SU-DHL-6 (cell line): ENCODE measurements around the gene USP47.

Source experiments
- H2AFZ ChIP-seq: fragments of 200-600 bp; sonication (generic); 2 replicates; pipeline ENCODE4 v1.6.1; 2014; ENCODE audit warnings: low read depth, mild to moderate bottlenecking, moderate library complexity, mixed read lengths, antibody characterized with exemption, low read length; ENCODE audit not compliant: severe bottlenecking
- H3F3A ChIP-seq: fragments of 200-600 bp; shearing (Covaris generic); 2 replicates; pipeline ENCODE4 v1.6.0; 2016; ENCODE audit warnings: antibody characterized with exemption, mild to moderate bottlenecking; ENCODE audit not compliant: insufficient read depth
- H3K27ac ChIP-seq: fragments of 200-600 bp; sonication (generic); 2 replicates; pipeline ENCODE4 v1.5.1; 2016; ENCODE audit warnings: low read depth, mild to moderate bottlenecking, low read length, moderate library complexity, mixed read lengths
- H3K27me3 ChIP-seq: fragments of 200-600 bp; sonication (generic), shearing (Covaris generic); 2 replicates; pipeline ENCODE4 v1.6.0; 2014; ENCODE audit warnings: mild to moderate bottlenecking, low read length
- H3K36me3 ChIP-seq: fragments of 200-600 bp; sonication (generic); 2 replicates; pipeline ENCODE4 v1.6.1; 2014; ENCODE audit warnings: mild to moderate bottlenecking, low read length, mixed read lengths
- H3K4me2 ChIP-seq: fragments of 300-600, 200-600 bp; shearing (Covaris generic), sonication (generic); 2 replicates; pipeline ENCODE4 v1.6.0; 2014; ENCODE audit warnings: low read length, low read depth, mild to moderate bottlenecking; ENCODE audit not compliant: poor library complexity, severe bottlenecking
- H3K4me3 ChIP-seq: fragments of 200-600 bp; sonication (generic); 2 replicates; pipeline ENCODE4 v1.5.1; 2014; ENCODE audit warnings: antibody characterized with exemption, low read length, mild to moderate bottlenecking, mixed read lengths; ENCODE audit not compliant: insufficient read depth, poor library complexity, severe bottlenecking
- H3K79me2 ChIP-seq: fragments of 200-600 bp; sonication (generic); 2 replicates; pipeline ENCODE4 v1.6.1; 2014; ENCODE audit warnings: mild to moderate bottlenecking, low read length, moderate library complexity; ENCODE audit not compliant: insufficient read depth
- H3K9ac ChIP-seq: fragments of 200-600 bp; sonication (generic); 2 replicates; pipeline ENCODE4 v1.7.0; 2014; ENCODE audit warnings: mild to moderate bottlenecking, low read length
- H3K9me2 ChIP-seq: fragments of 200-600 bp; sonication (generic); replicated peaks from 2 replicates; pipeline ENCODE4 v1.6.1; 2014; ENCODE audit warnings: low read length; ENCODE audit not compliant: insufficient read depth
- H3K9me3 ChIP-seq: fragments of 200-600 bp; sonication (generic); 2 replicates; pipeline ENCODE4 v1.6.1; 2014; ENCODE audit warnings: low read length, mixed read lengths; ENCODE audit not compliant: insufficient read depth
- H4K20me1 ChIP-seq: fragments of 200-600 bp; sonication (generic); 2 replicates; pipeline ENCODE4 v1.6.1; 2014; ENCODE audit warnings: low read depth, mild to moderate bottlenecking, antibody characterized with exemption, low read length, moderate library complexity, mixed read lengths
- CTCF ChIP-seq: fragments of 200-600 bp; sonication (generic); IDR thresholded peaks from one replicate; pipeline ENCODE4 v1.5.1; 2017; ENCODE audit warnings: antibody characterized with exemption, mild to moderate bottlenecking, low read length, moderate library complexity; ENCODE audit not compliant: insufficient read depth, poor library complexity, severe bottlenecking
- EZH2phosphoT487 ChIP-seq: fragments of 200-600 bp; sonication (generic), shearing (Covaris generic); conservative IDR thresholded peaks from 2 replicates; pipeline ENCODE4 v1.6.1; 2018; ENCODE audit warnings: mild to moderate bottlenecking, antibody characterized with exemption, low read length, moderate library complexity, mixed read lengths

Gene USP47

GRCh38 chr11:11998091-11998781, 156.5 kb downstream of the USP47 start:
- H3K79me2 ChIP-seq, result no peaks in the 10 kb centered on the region
- no peaks in the 10 kb centered on the region for H3F3A ChIP-seq
- no peak overlapping the region for H3K4me3 ChIP-seq
- no peaks in the 10 kb centered on the region for H4K20me1 ChIP-seq
- H3K4me2 ChIP-seq, result no peak overlapping the region
- no peaks in the 10 kb centered on the region for H3K36me3 ChIP-seq
- no peaks in the 10 kb centered on the region for H3K9me2 ChIP-seq
- no peak overlapping the region for H3K9ac ChIP-seq
- no peak overlapping the region for H2AFZ ChIP-seq
- no peaks in the 10 kb centered on the region for H3K9me3 ChIP-seq
- TF ChIP-seq CTCF (no peak), EZH2phosphoT487 (no peak)
- no peak overlapping the region for H3K27ac ChIP-seq
- H3K27me3 ChIP-seq, result no peaks in the 10 kb centered on the region

- Histone ChIP-seq H3K36me3 (no peaks in the 10 kb centered on the region), H3K9me3 (no peaks in the 10 kb centered on the region), H3F3A (no peaks in the 10 kb centered on the region), H3K27me3 (no peaks in the 10 kb centered on the region), H3K9me2 (no peaks in the 10 kb centered on the region), H4K20me1 (no peaks in the 10 kb centered on the region), H3K4me3 (no peak overlapping the region), H3K79me2 (no peaks in the 10 kb centered on the region), H2AFZ (no peak overlapping the region), H3K27ac (no peak overlapping the region), H3K9ac (no peak overlapping the region), H3K4me2 (no peak overlapping the region)
- no peak for TF ChIP-seq CTCF
- TF ChIP-seq EZH2phosphoT487, result no peak
Measured at GRCh38 chr11:12001186-12001585, 159.4 kb downstream of the USP47 start.

- H3K4me2 ChIP-seq, result no peak overlapping the region
- no peaks in the 10 kb centered on the region for H3F3A ChIP-seq
- TF ChIP-seq EZH2phosphoT487, result no peak
- no peak for TF ChIP-seq CTCF
- no peak overlapping the region for H2AFZ ChIP-seq
- no peaks in the 10 kb centered on the region for H4K20me1 ChIP-seq
- no peak overlapping the region for H3K4me3 ChIP-seq
- H3K79me2 ChIP-seq, result no peaks in the 10 kb centered on the region
- H3K36me3 ChIP-seq, result no peaks in the 10 kb centered on the region
- H3K27ac ChIP-seq, result no peak overlapping the region
- no peaks in the 10 kb centered on the region for H3K9me2 ChIP-seq
- no peak overlapping the region for H3K9ac ChIP-seq
- no peaks in the 10 kb centered on the region for H3K27me3 ChIP-seq
- no peaks in the 10 kb centered on the region for H3K9me3 ChIP-seq
Measured at GRCh38 chr11:12003336-12003735, 161.6 kb downstream of the USP47 start.
